Measurements from ENCODE around the gene FOXL3.

FOXL3 gene

GRCh38 chr7:318878-319661 is 29.1 kb downstream of the FOXL3 start:
- Histone ChIP-seq H3K9me3 (ENCODE audit: control insufficient read depth, insufficient read depth, low read depth, low read length) (no peaks in the 10 kb centered on the region), H3K4me1 (ENCODE audit: control insufficient read depth, insufficient read depth, low read length) (peaks cover 5% of the 10 kb centered on the region; the same call in 1 of the 2 replicates), H3K4me3 (ENCODE audit: low read depth, low read length) (no peak overlapping the region), H3K27ac (ENCODE audit: extremely low read depth, low read depth, low read length) (no peak overlapping the region), H3K36me3 (ENCODE audit: control insufficient read depth in 2 of 2, insufficient read depth in 1 of 2, low read length in 2 of 2) (no peaks in the 10 kb centered on the region)
- ChIA-PET POLR2A (no interaction called here), CTCF (interaction anchor here (0.6 to 0.7 kb wide), 2 partner anchors 555 to 666 kb away, joined by 3 read pairs; no protein-coding TSS in a partner anchor)
- no peak for TF ChIP-seq BCL11A (tag by site-specific recombination; IDR thresholded peaks at IDR 0.05; ENCODE audit: low read depth)
- TF ChIP-seq ZNF112 (tag by site-specific recombination; IDR thresholded peaks at IDR 0.05): no peak
- TF ChIP-seq ZNF704 (tag by site-specific recombination; IDR thresholded peaks at IDR 0.05): no peak
- no peak for TF ChIP-seq ZIC2 (tag by site-specific recombination; IDR thresholded peaks at IDR 0.05)

DNA sequence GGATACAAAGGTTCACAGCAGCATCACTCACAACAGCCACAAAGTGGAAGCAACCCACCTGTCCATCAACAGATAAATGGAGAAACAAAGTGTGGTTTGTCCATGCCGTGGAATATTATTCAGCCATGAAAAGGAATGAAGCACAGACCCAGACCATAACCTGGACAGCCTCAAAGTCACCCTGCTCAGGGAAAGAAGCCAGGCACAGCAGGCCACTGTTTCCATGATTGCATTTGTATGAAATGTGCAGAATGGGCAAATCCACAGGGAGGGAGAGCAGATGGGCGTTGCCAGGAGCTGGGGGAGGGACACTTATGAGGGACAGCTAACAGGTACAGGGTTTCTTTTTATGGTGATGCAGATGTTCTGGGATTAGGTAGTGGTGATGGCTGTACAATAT is 30.3 kb downstream of the FOXL3 start:
- Histone ChIP-seq H3K27ac (ENCODE audit: extremely low read depth, low read depth, low read length) (no peak overlapping the region), H3K36me3 (ENCODE audit: control insufficient read depth in 2 of 2, insufficient read depth in 1 of 2, low read length in 2 of 2) (no peaks in the 10 kb centered on the region), H3K4me3 (ENCODE audit: low read depth, low read length) (no peak overlapping the region), H3K9me3 (ENCODE audit: control insufficient read depth, insufficient read depth, low read depth, low read length) (no peaks in the 10 kb centered on the region), H3K4me1 (ENCODE audit: control insufficient read depth, insufficient read depth, low read length) (peaks cover 5% of the 10 kb centered on the region; the same call in 1 of the 2 replicates)
- TF ChIP-seq ZNF214 (tag by site-specific recombination; IDR thresholded peaks at IDR 0.05; ENCODE audit: borderline replicate concordance) (no peak), ZNF473 (tag by site-specific recombination; IDR thresholded peaks at IDR 0.05) (no peak), ZNF146 (tag by site-specific recombination; IDR thresholded peaks at IDR 0.05) (peak; percentile 99)
- ChIA-PET POLR2A (no interaction called here), CTCF (interaction anchor here (0.6 to 1.7 kb wide), 10 partner anchors 24 to 759 kb away, joined by 3 to 5 read pairs (median 3); no protein-coding TSS in a partner anchor)

DNA sequence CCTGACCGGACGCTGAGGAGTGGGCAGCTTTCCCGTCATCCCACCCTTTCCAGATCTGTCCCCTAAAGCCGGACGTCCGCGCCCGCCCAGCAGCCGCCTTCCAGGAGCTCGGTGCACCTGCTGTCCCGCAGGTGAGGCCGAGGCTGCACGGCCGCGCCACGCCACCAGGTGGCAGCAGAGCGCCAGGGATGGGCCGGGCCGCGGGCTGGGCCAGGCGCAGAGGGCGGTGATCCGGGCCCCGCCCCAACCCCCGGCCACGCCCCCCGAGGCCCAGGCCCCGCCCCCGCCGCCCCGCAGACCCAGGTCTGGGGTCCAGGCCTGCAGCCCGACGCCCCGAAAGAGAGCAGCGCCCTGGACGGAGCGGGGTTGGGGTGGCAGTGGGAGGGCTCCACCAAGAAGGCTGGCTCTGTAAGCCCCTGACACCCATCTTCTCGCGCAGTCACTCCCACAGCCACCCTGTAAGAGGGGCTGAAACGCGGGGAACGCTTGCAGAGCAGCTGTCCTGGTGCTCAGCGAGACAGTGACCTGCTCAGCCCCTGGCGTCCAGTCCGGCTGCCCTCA is 32.2 kb downstream of the FOXL3 start:
- Histone ChIP-seq H3K36me3 (ENCODE audit: control insufficient read depth in 2 of 2, insufficient read depth in 1 of 2, low read length in 2 of 2) (no peaks in the 10 kb centered on the region), H3K9me3 (ENCODE audit: control insufficient read depth, insufficient read depth, low read depth, low read length) (no peaks in the 10 kb centered on the region), H3K27ac (ENCODE audit: extremely low read depth, low read depth, low read length) (no peak overlapping the region), H3K4me1 (ENCODE audit: control insufficient read depth, insufficient read depth, low read length) (peaks cover 5% of the 10 kb centered on the region; the same call in 1 of the 2 replicates), H3K4me3 (ENCODE audit: low read depth, low read length) (no peak overlapping the region)
- ChIA-PET CTCF (interaction anchor here (0.6 to 1.8 kb wide), 31 partner anchors 9 to 743 kb away, joined by 3 to 10 read pairs (median 3); no protein-coding TSS in a partner anchor), POLR2A (no interaction called here)
- TF ChIP-seq, protein P1, sequence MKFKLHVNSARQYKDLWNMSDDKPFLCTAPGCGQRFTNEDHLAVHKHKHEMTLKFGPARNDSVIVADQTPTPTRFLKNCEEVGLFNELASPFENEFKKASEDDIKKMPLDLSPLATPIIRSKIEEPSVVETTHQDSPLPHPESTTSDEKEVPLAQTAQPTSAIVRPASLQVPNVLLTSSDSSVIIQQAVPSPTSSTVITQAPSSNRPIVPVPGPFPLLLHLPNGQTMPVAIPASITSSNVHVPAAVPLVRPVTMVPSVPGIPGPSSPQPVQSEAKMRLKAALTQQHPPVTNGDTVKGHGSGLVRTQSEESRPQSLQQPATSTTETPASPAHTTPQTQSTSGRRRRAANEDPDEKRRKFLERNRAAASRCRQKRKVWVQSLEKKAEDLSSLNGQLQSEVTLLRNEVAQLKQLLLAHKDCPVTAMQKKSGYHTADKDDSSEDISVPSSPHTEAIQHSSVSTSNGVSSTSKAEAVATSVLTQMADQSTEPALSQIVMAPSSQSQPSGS (tag by site-specific recombination; IDR thresholded peaks at IDR 0.05; ENCODE audit: low read depth): no peak
- TF ChIP-seq, protein P2, sequence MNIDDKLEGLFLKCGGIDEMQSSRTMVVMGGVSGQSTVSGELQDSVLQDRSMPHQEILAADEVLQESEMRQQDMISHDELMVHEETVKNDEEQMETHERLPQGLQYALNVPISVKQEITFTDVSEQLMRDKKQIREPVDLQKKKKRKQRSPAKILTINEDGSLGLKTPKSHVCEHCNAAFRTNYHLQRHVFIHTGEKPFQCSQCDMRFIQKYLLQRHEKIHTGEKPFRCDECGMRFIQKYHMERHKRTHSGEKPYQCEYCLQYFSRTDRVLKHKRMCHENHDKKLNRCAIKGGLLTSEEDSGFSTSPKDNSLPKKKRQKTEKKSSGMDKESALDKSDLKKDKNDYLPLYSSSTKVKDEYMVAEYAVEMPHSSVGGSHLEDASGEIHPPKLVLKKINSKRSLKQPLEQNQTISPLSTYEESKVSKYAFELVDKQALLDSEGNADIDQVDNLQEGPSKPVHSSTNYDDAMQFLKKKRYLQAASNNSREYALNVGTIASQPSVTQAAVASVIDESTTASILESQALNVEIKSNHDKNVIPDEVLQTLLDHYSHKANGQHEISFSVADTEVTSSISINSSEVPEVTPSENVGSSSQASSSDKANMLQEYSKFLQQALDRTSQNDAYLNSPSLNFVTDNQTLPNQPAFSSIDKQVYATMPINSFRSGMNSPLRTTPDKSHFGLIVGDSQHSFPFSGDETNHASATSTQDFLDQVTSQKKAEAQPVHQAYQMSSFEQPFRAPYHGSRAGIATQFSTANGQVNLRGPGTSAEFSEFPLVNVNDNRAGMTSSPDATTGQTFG (tag by site-specific recombination; IDR thresholded peaks at IDR 0.05; ENCODE audit: borderline replicate concordance): no peak
- TF ChIP-seq ZBTB48 (tag by site-specific recombination; IDR thresholded peaks at IDR 0.05) (no peak), ZBTB1 (tag by site-specific recombination; IDR thresholded peaks at IDR 0.05) (no peak), ZNF837 (tag by site-specific recombination; IDR thresholded peaks at IDR 0.05) (no peak), ZFHX2 (tag by site-specific recombination; conservative IDR thresholded peaks at IDR 0.05) (no peak), ZNF341 (tag by site-specific recombination; IDR thresholded peaks at IDR 0.05; ENCODE audit: low read depth) (no peak), HOXD13 (CRISPR knock-in tag; IDR thresholded peaks at IDR 0.05; ENCODE audit: borderline replicate concordance) (no peak), GLI4 (tag by site-specific recombination; IDR thresholded peaks at IDR 0.05) (no peak), ZNF792 (tag by site-specific recombination; IDR thresholded peaks at IDR 0.05) (no peak), ZNF514 (tag by site-specific recombination; IDR thresholded peaks at IDR 0.05) (no peak), ZNF768 (tag by site-specific recombination; IDR thresholded peaks at IDR 0.05) (no peak), ZNF658 (tag by site-specific recombination; IDR thresholded peaks at IDR 0.05) (no peak)
- TF ChIP-seq, protein P3, sequence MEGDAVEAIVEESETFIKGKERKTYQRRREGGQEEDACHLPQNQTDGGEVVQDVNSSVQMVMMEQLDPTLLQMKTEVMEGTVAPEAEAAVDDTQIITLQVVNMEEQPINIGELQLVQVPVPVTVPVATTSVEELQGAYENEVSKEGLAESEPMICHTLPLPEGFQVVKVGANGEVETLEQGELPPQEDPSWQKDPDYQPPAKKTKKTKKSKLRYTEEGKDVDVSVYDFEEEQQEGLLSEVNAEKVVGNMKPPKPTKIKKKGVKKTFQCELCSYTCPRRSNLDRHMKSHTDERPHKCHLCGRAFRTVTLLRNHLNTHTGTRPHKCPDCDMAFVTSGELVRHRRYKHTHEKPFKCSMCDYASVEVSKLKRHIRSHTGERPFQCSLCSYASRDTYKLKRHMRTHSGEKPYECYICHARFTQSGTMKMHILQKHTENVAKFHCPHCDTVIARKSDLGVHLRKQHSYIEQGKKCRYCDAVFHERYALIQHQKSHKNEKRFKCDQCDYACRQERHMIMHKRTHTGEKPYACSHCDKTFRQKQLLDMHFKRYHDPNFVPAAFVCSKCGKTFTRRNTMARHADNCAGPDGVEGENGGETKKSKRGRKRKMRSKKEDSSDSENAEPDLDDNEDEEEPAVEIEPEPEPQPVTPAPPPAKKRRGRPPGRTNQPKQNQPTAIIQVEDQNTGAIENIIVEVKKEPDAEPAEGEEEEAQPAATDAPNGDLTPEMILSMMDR (tag by site-specific recombination; IDR thresholded peaks at IDR 0.05): peak; percentile 71; the same call in 1 of the 2 replicates
